K562 (cell line): ENCODE measurements around the gene SRGAP2B. TPM values are rescaled to one million over a fixed set of nuclear protein-coding genes. Genes with fewer than 3 reads are reported as not detected.
"Not testable (repeated sequence)": the region's sequence is repeated elsewhere in the genome, so short reads cannot be mapped to it uniquely, and the experiment has no call there.

Experiments
- ATAC-seq: fragments of 200-7000 bp; cut with Tn5 transposase; 3 replicates; pipeline ENCODE4 v1.9.1; 2020; ENCODE audit warnings: moderate library complexity
- BruUV-seq: library from RNA; stranded (reverse); fragments of 400-500 nt; replicated peaks from 2 replicates; lab custom pipeline; 2021; lab: Mats Ljungman, UMichigan
- CTCF ChIA-PET: fragments of 300-600 bp; formaldehyde crosslinking; extraction: SDS; loops from one replicate; lab custom pipeline; 2021; ENCODE audit warnings: low intra/inter-chr PET ratio; lab: Yijun Ruan, JAX
- POLR2A ChIA-PET: fragments of 300-600, 350-650 bp; sonication (Branson Sonifier 250); formaldehyde crosslinking; extraction: SDS; loops from one replicate; lab custom pipeline; 2021; ENCODE audit warnings: antibody characterized with exemption, inconsistent platforms; lab: Yijun Ruan, JAX
- DNase-seq, 4 experiments: peaks; one replicate each; pipeline versions ENCODE4 v3.0.0 to v3.0.0-alpha.2; 2011 to 2018; ENCODE audit warnings: low spot score in 3 of 4, mixed read lengths in 3 of 4; ENCODE audit errors: extremely low read depth in 1 of 4
- FAIRE-seq: peaks from 2 replicates; lab custom pipeline; 2011; peaks lifted over from hg19 to GRCh38; lab: Jason Lieb, UNC
- H2AFZ ChIP-seq: 2 replicates; pipeline ENCODE4 v1.6.0; 2011; ENCODE audit warnings: low read depth, low read length, control low read depth, inconsistent platforms
- H3K27ac ChIP-seq: fragments of 200-600 bp; 3 replicates; pipeline ENCODE4 v1.8.0; 2011; ENCODE audit warnings: low read depth, mild to moderate bottlenecking, control low read depth, inconsistent platforms, low read length, moderate library complexity, mixed read lengths; ENCODE audit errors: extremely low read depth
- H3K27me3 ChIP-seq, 2 experiments: fragments of 300-600 bp in 1 of 2; 2 replicates in 1 of 2; 3 replicates in 1 of 2; pipeline versions ENCODE4 v1.6.0 to v1.8.0; 2011; ENCODE audit warnings: inconsistent platforms in 2 of 2, low read length in 2 of 2, mild to moderate bottlenecking in 1 of 2, mixed read lengths in 1 of 2, moderate library complexity in 1 of 2; ENCODE audit not compliant: control insufficient read depth in 2 of 2, insufficient read depth in 2 of 2
- H3K36me3 ChIP-seq: fragments of 300-600 bp; 3 replicates; pipeline ENCODE4 v1.8.0; 2011; ENCODE audit warnings: mild to moderate bottlenecking, low read length, inconsistent platforms; ENCODE audit not compliant: control insufficient read depth, insufficient read depth
- H3K4me1 ChIP-seq, 2 experiments: fragments of 200-600 bp in 1 of 2; replicated peaks in 1 of 2; 2 replicates in 1 of 2; 3 replicates in 1 of 2; pipeline versions ENCODE4 v1.5.1 to v1.8.0; 2011; ENCODE audit warnings: inconsistent platforms in 2 of 2, low read length in 2 of 2, mild to moderate bottlenecking in 1 of 2, mixed read lengths in 1 of 2, moderate library complexity in 1 of 2; ENCODE audit not compliant: control insufficient read depth in 2 of 2, insufficient read depth in 2 of 2
- H3K4me2 ChIP-seq: 2 replicates; pipeline ENCODE4 v1.6.1; 2011; ENCODE audit warnings: low read length, control low read depth, inconsistent platforms, mixed read lengths; ENCODE audit not compliant: insufficient read depth
- H3K4me3 ChIP-seq: fragments of 200-600 bp; sonication (generic), shearing (Covaris generic); 2 replicates; pipeline ENCODE4 v1.5.1; 2016; ENCODE audit warnings: control low read depth, inconsistent platforms
- H3K79me2 ChIP-seq: fragments of 200-600 bp; 3 replicates; pipeline ENCODE4 v1.8.0; 2011; ENCODE audit warnings: low read length, inconsistent platforms; ENCODE audit not compliant: control insufficient read depth, insufficient read depth
- H3K9ac ChIP-seq, 2 experiments: 2 replicates each; pipeline versions ENCODE4 v1.6.0 to v1.6.1; 2011; ENCODE audit warnings: low read depth in 2 of 2, low read length in 2 of 2, control low read depth in 1 of 2, inconsistent platforms in 1 of 2, mild to moderate bottlenecking in 1 of 2, mixed read lengths in 1 of 2; ENCODE audit not compliant: insufficient read depth in 1 of 2
- H3K9me1 ChIP-seq: one replicate; pipeline ENCODE4 v1.6.0; 2011; ENCODE audit warnings: inconsistent platforms, mild to moderate bottlenecking, low read length, moderate library complexity; ENCODE audit not compliant: control insufficient read depth, insufficient read depth
- H3K9me3 ChIP-seq: replicated peaks from 2 replicates; pipeline ENCODE4 v1.5.1; 2011; ENCODE audit warnings: low read depth, low read length, inconsistent platforms; ENCODE audit not compliant: control insufficient read depth, insufficient read depth
- H4K20me1 ChIP-seq: replicated peaks from 2 replicates; pipeline ENCODE4 v1.6.1; 2011; ENCODE audit warnings: low read length, inconsistent platforms, mixed read lengths; ENCODE audit not compliant: control insufficient read depth, insufficient read depth
- WGBS: fragments of 100-300 bp; shearing (Covaris generic); methylation state at CpG from one replicate; pipeline ENCODE4 v1.1.6; 2016; ENCODE audit warnings: low coverage, mixed read lengths; ENCODE audit not compliant: insufficient coverage; ENCODE audit errors: missing lambda C conversion rate; 5-methylcytosine and 5-hydroxymethylcytosine counted together
- in situ Hi-C: fragments of 300-500 bp; cut with MboI; formaldehyde crosslinking; loops from 4 replicates; pipeline ENCODE4 v1.15.0; 2018; ENCODE audit warnings: inconsistent platforms, mixed read lengths
- intact Hi-C: fragments of 100-400 bp; cut with micrococcal nuclease; formaldehyde crosslinking; loops from 2 replicates; pipeline ENCODE4 v1.14.2; 2022
- polyA plus RNA-seq, 8 experiments: library from polyadenylated mRNA; depleted of rRNA in 4 of 8; stranded (reverse) in 5 of 8; unstranded in 3 of 8; fragments of >200 nt; fragmentation: Nextera tagmentation in 2 of 8; fragmentation: Illumina TruSeq in 1 of 8; extraction: Ambion mirVana in 2 of 8; extraction: Trizol in 1 of 8; gene quantifications; 2 replicates each; pipeline versions ENCODE4 v1.2.1 to v1.2.3, GENCODE V29; 2011 to 2014; ENCODE audit warnings: inconsistent platforms in 1 of 8, missing spikeins in 1 of 8
- total RNA-seq, 7 experiments: library from RNA; depleted of rRNA in 6 of 7; stranded (reverse); fragments of >200 nt in 6 of 7; fragmentation: Illumina TruSeq in 2 of 7; extraction: Trizol in 2 of 7; gene quantifications; 2 replicates each; pipeline versions ENCODE4 v1.2.1 to v1.2.3, GENCODE V29; 2011 to 2021; ENCODE audit warnings: low replicate concordance in 1 of 7

The SRGAP2B gene
- total and polyA plus RNA-seq, 9 of the 15 experiments (the other 6 are each of a cell fraction or from before 2014, with no cell fraction given) = 2.5 to 17.6 (median 4.0) TPM

- H3K4me2 ChIP-seq, H3K36me3 ChIP-seq, DNase-seq, in situ Hi-C loops, H3K9me1 ChIP-seq, H3K9me3 ChIP-seq, H3K27me3 ChIP-seq, H3K4me3 ChIP-seq, H3K4me1 ChIP-seq, H4K20me1 ChIP-seq, H3K27ac ChIP-seq, intact Hi-C loops, BruUV-seq, H3K79me2 ChIP-seq, H2AFZ ChIP-seq, H3K9ac ChIP-seq, CTCF ChIA-PET, ATAC-seq, FAIRE-seq, POLR2A ChIA-PET: not testable (repeated sequence)
- 83% methylated on average over 4 of the region's 5 CpGs for WGBS
These were observed 162.1 kb downstream of the SRGAP2B start for GRCh38 chr1:144933014-144933413.

DNA sequence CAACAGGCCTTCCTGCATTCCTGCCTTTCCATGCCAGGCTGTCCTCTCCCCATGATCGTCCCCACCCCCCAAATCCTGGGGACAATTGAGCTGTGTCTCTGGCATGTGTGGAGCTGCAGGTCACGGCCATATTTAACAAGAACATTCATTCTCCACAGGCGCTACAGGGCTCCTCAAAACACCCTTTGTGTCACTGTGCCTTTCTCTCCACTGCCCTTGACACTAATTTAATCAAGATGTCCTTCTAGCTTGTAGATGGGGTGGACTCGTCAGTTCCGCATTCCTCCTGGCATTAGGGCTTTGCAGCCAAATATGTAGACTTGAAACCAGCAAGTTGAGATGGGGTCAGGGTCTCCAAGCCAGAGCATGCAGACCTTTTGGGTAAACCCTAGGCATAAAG lies 163.0 kb downstream of the SRGAP2B start:
- H3K36me3 ChIP-seq, H3K4me3 ChIP-seq, in situ Hi-C loops, BruUV-seq, H3K4me1 ChIP-seq, CTCF ChIA-PET, H4K20me1 ChIP-seq, H3K27ac ChIP-seq, intact Hi-C loops, ATAC-seq, H3K9me1 ChIP-seq, H3K9me3 ChIP-seq, H3K27me3 ChIP-seq, DNase-seq, H3K79me2 ChIP-seq, H3K4me2 ChIP-seq, POLR2A ChIA-PET, H2AFZ ChIP-seq, FAIRE-seq, H3K9ac ChIP-seq: not testable (repeated sequence)
- WGBS = 83% methylated on average over 3 of the region's 5 CpGs

DNA sequence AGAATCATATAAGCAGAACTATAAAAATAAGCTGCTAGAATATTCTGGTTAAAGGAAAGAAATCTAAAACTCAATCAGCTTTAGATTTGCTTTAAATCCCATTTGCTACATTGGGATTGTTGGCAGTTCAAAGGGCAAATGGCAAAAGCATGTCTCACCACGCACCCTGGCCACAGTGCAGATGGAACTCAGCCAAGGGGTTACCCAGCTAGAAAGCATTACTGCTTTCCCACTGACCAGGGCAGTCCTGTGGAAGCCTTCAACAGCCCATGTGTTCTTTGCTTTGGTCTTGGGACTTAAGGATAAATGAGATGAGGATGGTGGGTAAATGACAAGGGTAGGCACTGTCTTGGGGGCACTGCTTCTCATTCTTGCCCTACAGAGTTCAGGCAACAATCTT lies 163.6 kb downstream of the SRGAP2B start:
- H3K27ac ChIP-seq, DNase-seq, H3K79me2 ChIP-seq, H3K9ac ChIP-seq, H3K4me2 ChIP-seq, H4K20me1 ChIP-seq, CTCF ChIA-PET, ATAC-seq, H3K27me3 ChIP-seq, H2AFZ ChIP-seq, H3K9me3 ChIP-seq, FAIRE-seq, intact Hi-C loops, BruUV-seq, H3K36me3 ChIP-seq, POLR2A ChIA-PET, in situ Hi-C loops, H3K4me3 ChIP-seq, H3K9me1 ChIP-seq, H3K4me1 ChIP-seq: not testable (repeated sequence)
- 71% methylated on average over 1 of the region's 1 CpG for WGBS

DNA sequence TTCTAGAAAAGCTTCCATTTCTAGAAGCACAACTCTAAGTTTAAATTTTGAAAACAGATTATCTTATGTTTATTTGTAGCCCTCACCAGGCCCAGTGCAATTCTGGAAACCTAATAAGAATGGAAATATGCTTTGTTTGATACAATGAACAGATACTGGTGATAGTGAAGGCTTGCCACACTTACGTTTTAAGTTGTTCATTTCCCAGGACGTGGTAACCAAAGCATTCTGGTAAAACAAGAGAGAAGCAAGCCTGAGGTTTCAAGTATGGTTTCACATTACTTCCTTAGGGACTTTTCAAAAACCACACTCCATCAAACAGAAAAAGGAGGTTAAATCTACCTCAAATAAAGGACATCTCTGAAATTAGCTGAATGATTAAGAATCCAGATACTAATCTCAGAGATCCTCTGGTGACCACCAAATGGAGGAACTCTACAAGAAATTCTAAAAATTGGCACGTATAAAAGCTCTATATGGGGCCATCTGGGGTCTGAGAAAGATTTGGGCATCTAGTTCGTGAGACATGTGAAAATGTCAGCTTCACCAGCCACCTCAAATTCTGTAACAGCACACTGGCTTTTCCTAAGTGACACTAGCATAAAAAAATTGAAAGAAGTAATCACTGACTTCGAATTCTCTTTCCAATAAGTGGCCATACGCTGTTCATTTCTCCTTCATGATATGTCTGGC lies 164.9 kb downstream of the SRGAP2B start:
- H3K36me3 ChIP-seq, ATAC-seq, H2AFZ ChIP-seq, H3K27me3 ChIP-seq, H3K4me2 ChIP-seq, in situ Hi-C loops, FAIRE-seq, H3K9me3 ChIP-seq, H3K9me1 ChIP-seq, intact Hi-C loops, H4K20me1 ChIP-seq, H3K4me3 ChIP-seq, POLR2A ChIA-PET, CTCF ChIA-PET, H3K27ac ChIP-seq, DNase-seq, H3K79me2 ChIP-seq, BruUV-seq, H3K9ac ChIP-seq, H3K4me1 ChIP-seq: not testable (repeated sequence)
- 33% methylated on average over 3 of the region's 6 CpGs for WGBS
